Sigmoid colon (tissue), 7 donors: ENCODE data around the gene HK1. TPM values are rescaled to one million over a fixed set of nuclear protein-coding genes. Genes with fewer than 3 reads are reported as not detected.
A peak's percentile ranks its signal among the peaks of the same experiment; 100 is the strongest.

Source experiments
- DNase-seq: peaks from one replicate; pipeline ENCODE4 v3.0.0-alpha.2; 2019
- H3K27ac ChIP-seq, 4 donors: fragments of 200-600 bp; sonication (generic); one replicate each; pipeline ENCODE4 v1.5.1; 2016 to 2019; ENCODE audit warnings: mild to moderate bottlenecking in 1 of 4
- H3K27me3 ChIP-seq, 3 donors: fragments of 200-600 bp; sonication (generic); one replicate each; pipeline ENCODE4 v1.5.1; 2019; ENCODE audit warnings: mild to moderate bottlenecking in 1 of 3
- H3K36me3 ChIP-seq, 4 donors: fragments of 200-600 bp; sonication (generic); one replicate each; pipeline ENCODE4 v1.5.1; 2016 to 2019
- H3K4me1 ChIP-seq, 4 donors: fragments of 200-600 bp; sonication (generic); one replicate each; pipeline ENCODE4 v1.5.1; 2017 to 2019
- H3K4me3 ChIP-seq, 4 donors: fragments of 200-600 bp; sonication (generic); one replicate each; pipeline ENCODE4 v1.5.1; 2017 to 2019; ENCODE audit warnings: mild to moderate bottlenecking in 2 of 4, moderate library complexity in 1 of 4
- H3K9me3 ChIP-seq, 4 donors: fragments of 200-600 bp in 3 of 4; sonication (generic) in 3 of 4; one replicate each; pipeline versions ENCODE4 v1.5.1 to v1.6.1; 2013 to 2019
- EP300 ChIP-seq, 4 donors: sonication (generic); formaldehyde crosslinking; IDR thresholded peaks; one replicate each; pipeline ENCODE4 v1.6.1; 2017; ENCODE audit warnings: antibody characterized with exemption in 4 of 4
- POLR2A ChIP-seq, 2 donors: fragments of 450-650 bp; IDR thresholded peaks; one replicate each; pipeline ENCODE4 v1.6.1; 2016; ENCODE audit warnings: antibody characterized with exemption in 2 of 2, mild to moderate bottlenecking in 2 of 2, moderate library complexity in 2 of 2
- POLR2AphosphoS5 ChIP-seq, 4 donors: sonication (generic); formaldehyde crosslinking; IDR thresholded peaks; one replicate each; pipeline ENCODE4 v1.6.1; 2017; ENCODE audit warnings: antibody characterized with exemption in 4 of 4
- WGBS, 2 donors: extraction: QIAGEN DNeasy Blood & Tissue Kit; methylation state at CpG; one replicate each; pipeline ENCODE4 v1.1.7; 2013; 5-methylcytosine and 5-hydroxymethylcytosine counted together
- intact Hi-C: fragments of 100-400 bp; cut with DNase I; formaldehyde crosslinking; loops from one replicate; pipeline ENCODE4 v1.15.1; 2023
- polyA plus RNA-seq, 3 donors: library from polyadenylated mRNA; stranded (reverse); fragments of 200-250 nt; gene quantifications; one replicate each; pipeline ENCODE4 v1.2.3, GENCODE V29; 2013
- total RNA-seq, 4 donors: library from RNA; depleted of rRNA; stranded (reverse); fragments of >200 nt; gene quantifications; one replicate each; pipeline ENCODE4 v1.1.0, GENCODE V29; 2016
- TF ChIP-seq, protein P1 (sequence below), 4 experiments: fragments of 450-650 bp in 3 of 4; fragments of 200-600 bp in 1 of 4; IDR thresholded peaks; one replicate each; pipeline ENCODE4 v1.5.1; 2016 to 2019; ENCODE audit warnings: antibody characterized with exemption in 4 of 4, mild to moderate bottlenecking in 3 of 4, moderate library complexity in 2 of 4
- donor health status: healthy with polysubstance abuse.
- donor health status: Bipolar disorder and iron deficiency.
- donor health status: healthy.

Gene HK1
- total and polyA plus RNA-seq, 7 donors = 23.4 to 74.9 (median 65.8) TPM

DNA sequence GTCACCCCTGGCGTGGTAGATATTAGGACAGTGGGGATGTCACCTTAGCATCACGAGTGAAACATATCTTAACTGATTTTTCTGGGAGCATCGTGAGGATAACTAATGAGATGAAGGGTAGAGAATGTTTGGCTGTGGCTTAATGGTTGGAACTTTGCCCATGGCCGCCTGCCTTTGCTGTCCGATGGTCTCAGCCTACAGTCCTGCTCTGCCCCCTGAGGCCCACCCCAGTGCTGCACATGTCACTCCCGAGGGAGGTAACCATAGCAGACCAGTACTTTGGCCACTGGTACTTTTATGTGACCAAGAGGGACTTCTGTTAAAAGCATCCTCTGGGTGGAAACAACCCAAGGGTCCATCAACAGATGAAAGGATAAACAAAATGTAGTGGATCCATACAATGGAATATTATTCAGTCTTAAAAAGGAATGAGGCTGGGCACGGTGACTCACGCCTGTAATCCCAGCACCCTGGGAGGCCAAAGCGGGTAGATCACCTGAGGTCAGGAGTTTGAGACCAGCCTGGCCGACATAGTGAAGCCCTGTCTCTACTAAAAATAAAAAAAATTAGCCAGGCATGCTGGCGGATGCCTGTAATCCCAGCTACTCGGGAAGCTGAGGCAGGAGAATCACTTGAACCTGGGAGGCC, 80.0 kb downstream of the HK1 start:
- H3K27me3 ChIP-seq = no peaks in the 10 kb centered on the region
- TF ChIP-seq POLR2A (IDR thresholded peaks at IDR 0.05) = no peak
- no peaks in the 10 kb centered on the region for H3K9me3 ChIP-seq
- 91 to 94% methylated on average over 12 of the region's 12 CpGs for WGBS, 2 donors
- no peak overlapping the region for H3K4me3 ChIP-seq
- intact Hi-C loops = no loop called here
- H3K36me3 ChIP-seq = peaks cover 0 to 7% (median 0%) of the 10 kb centered on the region in 4 donors
- H3K4me1 ChIP-seq = peaks cover 0 to 58% (median 49%) of the 10 kb centered on the region in 4 donors
- peak overlapping the region in 1 of 4 donors; percentile 86 for H3K27ac ChIP-seq
- no peak for DNase-seq

DNA sequence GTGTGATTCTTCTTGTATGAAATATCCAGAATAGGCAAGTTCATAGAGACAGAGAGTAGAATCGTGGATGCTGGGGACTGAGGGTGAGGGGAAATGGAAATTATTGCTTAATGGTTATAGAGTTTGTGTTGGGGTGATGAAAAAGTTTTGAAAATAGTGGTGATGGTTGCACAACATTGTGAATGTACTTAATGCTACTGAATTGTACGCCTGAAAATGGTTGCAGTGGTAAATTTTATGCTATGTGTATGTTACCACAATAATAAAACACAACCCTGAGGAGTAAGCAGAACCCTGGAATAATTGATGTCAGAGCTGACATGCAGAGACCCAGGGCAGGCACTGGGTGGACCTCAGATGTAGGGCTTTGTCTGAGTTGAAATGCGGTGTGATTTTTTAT, 80.9 kb downstream of the HK1 start:
- Histone ChIP-seq H3K4me1 (peaks cover 0 to 58% (median 49%) of the 10 kb centered on the region in 4 donors), H3K9me3 (no peaks in the 10 kb centered on the region), H3K36me3 (peaks cover 0 to 16% (median under 1%) of the 10 kb centered on the region in 4 donors), H3K27ac (peak overlapping the region in 3 of 4 donors; percentile 76 to 86 (median 79)), H3K4me3 (no peak overlapping the region), H3K27me3 (no peaks in the 10 kb centered on the region)
- WGBS, 2 donors = 83 to 88% methylated on average over 3 of the region's 3 CpGs
- no peak for DNase-seq
- TF ChIP-seq EP300 (IDR thresholded peaks at IDR 0.05) (no peak), POLR2A (IDR thresholded peaks at IDR 0.05) (no peak), POLR2AphosphoS5 (IDR thresholded peaks at IDR 0.05) (no peak)
- TF ChIP-seq, protein P1, sequence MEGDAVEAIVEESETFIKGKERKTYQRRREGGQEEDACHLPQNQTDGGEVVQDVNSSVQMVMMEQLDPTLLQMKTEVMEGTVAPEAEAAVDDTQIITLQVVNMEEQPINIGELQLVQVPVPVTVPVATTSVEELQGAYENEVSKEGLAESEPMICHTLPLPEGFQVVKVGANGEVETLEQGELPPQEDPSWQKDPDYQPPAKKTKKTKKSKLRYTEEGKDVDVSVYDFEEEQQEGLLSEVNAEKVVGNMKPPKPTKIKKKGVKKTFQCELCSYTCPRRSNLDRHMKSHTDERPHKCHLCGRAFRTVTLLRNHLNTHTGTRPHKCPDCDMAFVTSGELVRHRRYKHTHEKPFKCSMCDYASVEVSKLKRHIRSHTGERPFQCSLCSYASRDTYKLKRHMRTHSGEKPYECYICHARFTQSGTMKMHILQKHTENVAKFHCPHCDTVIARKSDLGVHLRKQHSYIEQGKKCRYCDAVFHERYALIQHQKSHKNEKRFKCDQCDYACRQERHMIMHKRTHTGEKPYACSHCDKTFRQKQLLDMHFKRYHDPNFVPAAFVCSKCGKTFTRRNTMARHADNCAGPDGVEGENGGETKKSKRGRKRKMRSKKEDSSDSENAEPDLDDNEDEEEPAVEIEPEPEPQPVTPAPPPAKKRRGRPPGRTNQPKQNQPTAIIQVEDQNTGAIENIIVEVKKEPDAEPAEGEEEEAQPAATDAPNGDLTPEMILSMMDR (IDR thresholded peaks at IDR 0.05) = no peak
- intact Hi-C loops = no loop called here

DNA sequence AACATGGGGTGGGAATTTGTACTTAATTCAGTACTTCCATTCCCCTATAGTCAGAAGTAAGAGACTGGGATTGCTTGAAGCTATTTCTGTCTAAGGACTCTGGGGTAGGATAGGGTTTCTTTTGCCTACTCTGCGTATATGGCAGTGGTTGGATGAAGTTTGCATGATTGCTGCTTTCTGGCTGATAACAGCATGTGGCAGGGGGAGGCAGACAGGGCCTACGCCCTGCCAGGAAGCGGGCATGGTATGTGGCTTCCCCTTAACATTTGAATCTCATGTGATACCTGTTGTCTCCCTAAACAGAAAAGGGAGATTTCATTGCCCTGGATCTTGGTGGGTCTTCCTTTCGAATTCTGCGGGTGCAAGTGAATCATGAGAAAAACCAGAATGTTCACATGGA, 81.3 kb downstream of the HK1 start:
- no peaks in the 10 kb centered on the region for H3K9me3 ChIP-seq
- H3K4me1 ChIP-seq = peaks cover 0 to 58% (median 49%) of the 10 kb centered on the region in 4 donors
- TF ChIP-seq EP300 (IDR thresholded peaks at IDR 0.05) (no peak), POLR2A (IDR thresholded peaks at IDR 0.05) (no peak), POLR2AphosphoS5 (IDR thresholded peaks at IDR 0.05) (no peak)
- TF ChIP-seq, protein P1 (IDR thresholded peaks at IDR 0.05) = no peak
- WGBS, 2 donors = 75 to 90% methylated on average over 5 of the region's 5 CpGs
- no peak overlapping the region for H3K4me3 ChIP-seq
- intact Hi-C loops = no loop called here
- no peak for DNase-seq
- H3K27ac ChIP-seq = peak overlapping the region; percentile 76 to 86 (median 78)
- peaks cover 0 to 16% (median 2%) of the 10 kb centered on the region in 4 donors for H3K36me3 ChIP-seq
- no peaks in the 10 kb centered on the region for H3K27me3 ChIP-seq

DNA sequence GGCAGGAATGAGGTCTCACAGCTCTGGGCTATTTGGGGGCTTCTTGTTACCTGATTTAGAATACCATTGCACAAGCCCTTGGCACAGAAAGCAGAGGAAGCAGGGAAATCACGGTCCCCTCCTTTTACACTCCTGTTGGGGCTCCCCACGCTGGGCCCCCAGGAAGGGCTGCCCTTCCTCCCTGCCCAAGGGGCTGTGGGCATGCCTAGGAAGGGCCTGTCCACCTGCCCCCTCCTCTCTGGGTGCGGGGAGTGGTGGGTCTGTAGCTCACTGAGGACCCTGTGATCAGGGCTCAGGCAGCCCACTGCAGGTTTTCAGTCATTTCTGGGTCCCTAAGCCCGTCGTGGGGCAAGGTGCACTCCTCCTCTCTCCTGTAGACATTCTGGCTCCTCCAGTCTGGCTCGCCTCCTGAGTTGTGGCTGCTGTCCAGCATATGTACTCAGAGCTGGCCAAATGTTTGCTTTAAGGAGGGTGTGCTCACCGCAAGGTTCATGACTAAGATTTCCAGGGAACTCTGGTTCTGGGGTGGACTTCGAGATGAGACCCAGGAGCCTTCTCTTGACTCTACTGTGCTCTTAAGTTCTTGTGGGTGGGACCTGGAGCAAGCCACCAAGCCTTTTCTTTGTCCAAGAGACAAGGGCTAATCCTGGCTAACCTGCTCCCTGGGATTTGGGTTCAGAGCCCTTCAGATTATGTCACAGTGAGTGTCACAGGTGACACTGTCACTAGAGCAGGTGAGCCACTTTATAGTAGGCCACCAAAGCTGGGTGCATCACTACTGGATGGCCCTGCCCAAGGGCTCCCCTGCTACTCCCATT, 82.4 kb downstream of the HK1 start:
- TF ChIP-seq EP300 (IDR thresholded peaks at IDR 0.05) = no peak
- peak in 3 of 4 donors; percentile 53 to 58 (median 55) for TF ChIP-seq POLR2AphosphoS5 (IDR thresholded peaks at IDR 0.05)
- TF ChIP-seq, protein P1 (IDR thresholded peaks at IDR 0.05) = no peak
- TF ChIP-seq POLR2A (IDR thresholded peaks at IDR 0.05) = no peak
- peak overlapping the region; percentile 76 to 86 (median 78) for H3K27ac ChIP-seq
- peaks cover 0 to 58% (median 49%) of the 10 kb centered on the region in 4 donors for H3K4me1 ChIP-seq
- H3K4me3 ChIP-seq = no peak overlapping the region
- DNase-seq = peak; percentile 93
- no peaks in the 10 kb centered on the region for H3K9me3 ChIP-seq
- 18 to 59% methylated on average over 8 of the region's 8 CpGs for WGBS, 2 donors
- peaks cover 0 to 18% (median 7%) of the 10 kb centered on the region in 4 donors for H3K36me3 ChIP-seq
- intact Hi-C loops = loop anchor here (5.0 kb wide), 1 partner anchor 43 kb away; no protein-coding TSS in a partner anchor
- H3K27me3 ChIP-seq = no peaks in the 10 kb centered on the region

DNA sequence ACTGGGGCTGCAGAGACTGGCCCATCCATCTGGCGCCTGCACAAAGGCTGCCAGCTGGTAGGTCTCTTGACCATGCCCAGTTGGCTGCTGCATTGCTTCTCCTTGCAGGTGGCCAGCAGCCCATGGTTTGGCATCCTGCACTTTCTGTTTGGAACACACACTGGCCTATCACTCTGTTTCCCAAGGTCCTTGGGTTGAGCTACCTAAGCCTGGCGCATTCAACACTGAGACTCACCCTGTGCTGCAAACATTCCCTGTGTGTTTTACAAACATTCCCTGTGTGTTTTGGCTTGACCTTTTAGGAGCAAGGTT, 83.0 kb downstream of the HK1 start:
- no peaks in the 10 kb centered on the region for H3K9me3 ChIP-seq
- TF ChIP-seq POLR2AphosphoS5 (IDR thresholded peaks at IDR 0.05) (no peak), POLR2A (IDR thresholded peaks at IDR 0.05) (no peak), EP300 (IDR thresholded peaks at IDR 0.05) (no peak)
- TF ChIP-seq, protein P1 (IDR thresholded peaks at IDR 0.05) = no peak
- H3K36me3 ChIP-seq = peaks cover 0 to 23% (median 10%) of the 10 kb centered on the region in 4 donors
- no peak for DNase-seq
- no peak overlapping the region for H3K4me3 ChIP-seq
- no peaks in the 10 kb centered on the region for H3K27me3 ChIP-seq
- intact Hi-C loops = loop anchor here (5.0 kb wide), 1 partner anchor 44 kb away; no protein-coding TSS in a partner anchor
- peak overlapping the region; percentile 76 to 86 (median 78) for H3K27ac ChIP-seq
- H3K4me1 ChIP-seq = peaks cover 0 to 58% (median 49%) of the 10 kb centered on the region in 4 donors
- 77 to 90% methylated on average over 2 of the region's 2 CpGs for WGBS, 2 donors
